OCI-LY3 (cell line): Measurements from ENCODE around the gene PRKAR1A.

ENCODE experiments used
- H2AFZ ChIP-seq: fragments of 200-600, 300-600 bp; shearing (Covaris generic); 2 replicates; pipeline ENCODE4 v1.6.0; 2014; ENCODE audit warnings: antibody characterized with exemption, low read depth, low read length
- H3K27ac ChIP-seq: fragments of 200-600, 300-600 bp; sonication (generic); 2 replicates; pipeline ENCODE4 v1.5.1; 2014; ENCODE audit warnings: mild to moderate bottlenecking, low read length, moderate library complexity, mixed read lengths
- H3K27me3 ChIP-seq: fragments of 200-600, 300-600 bp; sonication (generic); 2 replicates; pipeline ENCODE4 v1.6.1; 2014; ENCODE audit warnings: low read depth, low read length, mixed read lengths
- H3K36me3 ChIP-seq: fragments of 200-600, 300-600 bp; sonication (generic); replicated peaks from 2 replicates; pipeline ENCODE3; 2014; ENCODE audit warnings: low read depth, low read length, mixed read lengths
- H3K4me1 ChIP-seq: fragments of 300-600, 200-600 bp; sonication (generic); 2 replicates; pipeline ENCODE4 v1.6.1; 2014; ENCODE audit warnings: low read length, mixed read lengths
- H3K4me2 ChIP-seq: fragments of 200-600, 300-600 bp; sonication (generic); 2 replicates; pipeline ENCODE4 v1.6.1; 2014; ENCODE audit warnings: low read length, mixed read lengths
- H3K4me3 ChIP-seq: fragments of 300-600, 200-600 bp; sonication (generic); 2 replicates; pipeline ENCODE4 v1.5.1; 2014; ENCODE audit warnings: antibody characterized with exemption, mild to moderate bottlenecking, low read length, moderate library complexity
- H3K79me2 ChIP-seq: fragments of 300-600, 200-600 bp; shearing (Covaris generic); 2 replicates; pipeline ENCODE4 v1.6.1; 2014; ENCODE audit warnings: mild to moderate bottlenecking, low read length, mixed read lengths
- H3K9ac ChIP-seq: fragments of 300-600, 200-600 bp; shearing (Covaris generic); 2 replicates; pipeline ENCODE4 v1.6.0; 2014; ENCODE audit warnings: mild to moderate bottlenecking, low read length, moderate library complexity
- H3K9me3 ChIP-seq: fragments of 200-600, 300-600 bp; shearing (Covaris generic); 2 replicates; pipeline ENCODE4 v1.6.1; 2014; ENCODE audit warnings: low read length, mixed read lengths; ENCODE audit not compliant: insufficient read depth
- H4K20me1 ChIP-seq: fragments of 200-600, 300-600 bp; sonication (generic); 2 replicates; pipeline ENCODE4 v1.6.1; 2016; ENCODE audit warnings: low read length, mixed read lengths; ENCODE audit not compliant: insufficient read depth
- CTCF ChIP-seq: fragments of 200-600, 300-600 bp; sonication (generic); IDR thresholded peaks from 2 replicates; pipeline ENCODE4 v1.5.1; 2014; ENCODE audit warnings: antibody characterized with exemption, low read length, low read depth
- EZH2phosphoT487 ChIP-seq: fragments of 200-600 bp; shearing (Covaris generic); IDR thresholded peaks from 2 replicates; pipeline ENCODE4 v1.6.1; 2018; ENCODE audit warnings: antibody characterized with exemption, mixed run types, low read depth

Gene PRKAR1A

GRCh38 chr17:68519911-68520310 lies 7.7 kb downstream of the PRKAR1A start:
- no peak for TF ChIP-seq CTCF
- TF ChIP-seq EZH2phosphoT487, result no peak
- H3K27me3 ChIP-seq, result no peaks in the 10 kb centered on the region
- no peak overlapping the region for H3K4me3 ChIP-seq
- peaks cover 64% of the 10 kb centered on the region for H3K36me3 ChIP-seq
- H3K9ac ChIP-seq, result no peak overlapping the region
- H3K4me1 ChIP-seq, result no peaks in the 10 kb centered on the region
- peaks cover 25% of the 10 kb centered on the region for H4K20me1 ChIP-seq
- no peak overlapping the region for H3K4me2 ChIP-seq
- no peak overlapping the region for H2AFZ ChIP-seq
- H3K9me3 ChIP-seq, result no peaks in the 10 kb centered on the region
- no peak overlapping the region for H3K27ac ChIP-seq
- H3K79me2 ChIP-seq, result peaks cover 16% of the 10 kb centered on the region

GRCh38 chr17:68522266-68522665 lies 10.0 kb downstream of the PRKAR1A start:
- Histone ChIP-seq H3K9ac (no peak overlapping the region), H3K36me3 (peaks cover 61% of the 10 kb centered on the region), H3K4me1 (no peaks in the 10 kb centered on the region), H3K27ac (no peak overlapping the region), H3K27me3 (no peaks in the 10 kb centered on the region), H3K79me2 (peaks cover 10% of the 10 kb centered on the region; the same call in 1 of the 2 replicates), H3K4me2 (no peak overlapping the region), H4K20me1 (peaks cover 19% of the 10 kb centered on the region), H3K9me3 (no peaks in the 10 kb centered on the region), H3K4me3 (no peak overlapping the region), H2AFZ (no peak overlapping the region)
- TF ChIP-seq CTCF, result no peak
- no peak for TF ChIP-seq EZH2phosphoT487

GRCh38 chr17:68526548-68526947 lies 14.3 kb downstream of the PRKAR1A start:
- H3K79me2 ChIP-seq, result no peaks in the 10 kb centered on the region
- 0 out of 2 replicates have a peak, but pooled peaks cover 10% of the 10 kb centered on the region for H4K20me1 ChIP-seq
- no peaks in the 10 kb centered on the region for H3K9me3 ChIP-seq
- H3K36me3 ChIP-seq, result peaks cover 81% of the 10 kb centered on the region
- no peaks in the 10 kb centered on the region for H3K4me1 ChIP-seq
- H3K4me2 ChIP-seq, result no peak overlapping the region
- TF ChIP-seq CTCF (no peak), EZH2phosphoT487 (no peak)
- no peaks in the 10 kb centered on the region for H3K27me3 ChIP-seq
- no peak overlapping the region for H3K27ac ChIP-seq
- H2AFZ ChIP-seq, result no peak overlapping the region
- no peak overlapping the region for H3K9ac ChIP-seq
- no peak overlapping the region for H3K4me3 ChIP-seq

GRCh38 chr17:68527314-68527713 lies 15.1 kb downstream of the PRKAR1A start:
- no peak overlapping the region for H2AFZ ChIP-seq
- no peaks in the 10 kb centered on the region for H3K79me2 ChIP-seq
- no peak overlapping the region for H3K4me3 ChIP-seq
- H3K27ac ChIP-seq, result no peak overlapping the region
- H3K9ac ChIP-seq, result no peak overlapping the region
- H3K27me3 ChIP-seq, result no peaks in the 10 kb centered on the region
- peaks cover 83% of the 10 kb centered on the region for H3K36me3 ChIP-seq
- H3K4me2 ChIP-seq, result no peak overlapping the region
- H3K4me1 ChIP-seq, result no peaks in the 10 kb centered on the region
- no peak for TF ChIP-seq CTCF
- TF ChIP-seq EZH2phosphoT487, result no peak
- H3K9me3 ChIP-seq, result no peaks in the 10 kb centered on the region
- 0 out of 2 replicates have a peak, but pooled peaks cover 4% of the 10 kb centered on the region for H4K20me1 ChIP-seq
